ENCODE results near the gene DGCR2. TPM values are rescaled to one million over a fixed set of nuclear protein-coding genes. Genes with fewer than 3 reads are reported as not detected.

The DGCR2 gene
- total and polyA plus RNA-seq, 10 of the 15 experiments (the other 5 are each of a cell fraction or from before 2014, with no cell fraction given), result 0.19 to 28.4 (median 16.0) TPM

DNA sequence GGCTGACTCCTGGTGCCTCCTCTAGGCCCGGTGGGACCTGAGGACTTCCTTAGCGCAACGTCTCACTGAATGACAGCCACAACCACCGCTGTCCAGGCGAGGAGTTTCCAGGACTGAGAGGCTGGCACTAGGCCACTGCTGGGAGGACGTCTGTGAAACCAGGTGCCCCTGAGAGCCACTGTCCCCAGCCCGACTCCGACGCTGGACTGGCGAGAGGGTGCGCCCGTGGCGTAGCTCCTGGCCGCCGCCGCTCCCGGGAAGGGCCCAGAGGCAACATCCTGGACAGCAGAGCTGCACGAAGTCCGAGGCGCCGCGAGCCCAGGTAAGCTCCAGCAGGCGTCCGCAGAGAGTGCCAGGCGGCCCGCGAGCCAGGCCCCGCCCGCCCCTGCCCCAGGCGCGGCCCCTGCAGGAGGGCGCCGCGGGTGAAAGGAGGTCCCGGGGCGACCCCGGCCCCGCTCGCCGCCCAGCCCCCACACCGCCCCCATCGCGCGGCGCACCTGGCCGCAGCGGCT, 525 bp downstream of the DGCR2 start:
- SMC1A ChIA-PET (ENCODE audit: uncharacterized antibody, unreplicated experiment), result interaction anchor here (2.0 kb wide), 1 partner anchor 11 kb away, joined by 6 read pairs; no protein-coding TSS in a partner anchor
- RAD21 ChIA-PET (ENCODE audit: unreplicated experiment), result interaction anchor here (1.0 to 1.1 kb wide), 2 partner anchors 11 to 36 kb away, joined by 3 read pairs; no protein-coding TSS in a partner anchor
- peak overlapping the region; percentile 99 for H3K4me2 ChIP-seq (ENCODE audit: control insufficient read depth, insufficient read depth)
- peaks cover 0 to 3% of the 10 kb centered on the region in 2 experiments; a peak in 2 of 4 replicates for H3K36me3 ChIP-seq (ENCODE audit: control insufficient read depth in 2 of 2, insufficient read depth in 2 of 2, low read length in 1 of 2)
- H3K27ac ChIP-seq (ENCODE audit: control insufficient read depth, insufficient read depth), result peak overlapping the region; percentile 67
- under 1% methylated on average over 18 of the region's 47 CpGs for WGBS (ENCODE audit: insufficient coverage, insufficient replicate concordance, low lambda C conversion rate, missing lambda C conversion rate)
- BruUV-seq (replicated peaks), result no TSS peak
- peaks cover 3% of the 10 kb centered on the region for H4K20me1 ChIP-seq (ENCODE audit: control insufficient read depth, insufficient read depth)
- peak overlapping the region; percentile 95 for H3K4me3 ChIP-seq
- H2AFZ ChIP-seq (ENCODE audit: control insufficient read depth, low read depth, low read length), result peak overlapping the region; percentile 82; the same call in 1 of the 2 replicates
- peak overlapping the region; percentile 71 for H3K9ac ChIP-seq (ENCODE audit: control insufficient read depth, insufficient read depth, low read length)
- H3K79me2 ChIP-seq (ENCODE audit: control insufficient read depth, insufficient read depth, low read length), result peaks cover 51% of the 10 kb centered on the region
- H3K9me3 ChIP-seq (replicated peaks; ENCODE audit: control insufficient read depth, insufficient read depth, low read length), result no peaks in the 10 kb centered on the region
- peaks cover 24% of the 10 kb centered on the region for H3K4me1 ChIP-seq (ENCODE audit: control insufficient read depth, insufficient read depth, low read length)
- POLR2A ChIA-PET, result interaction anchor here (0.5 to 2.5 kb wide), 3 partner anchors 8 to 329 kb away, joined by 6 to 7 read pairs (median 7); partner anchors contain the start of gene ESS2
- intact Hi-C loops (cut with micrococcal nuclease; ENCODE audit: unreplicated experiment), result loop anchor here (1.0 kb wide), 1 partner anchor 23 kb away; the partner anchor contains the start of gene ESS2
- CTCF ChIA-PET, result interaction anchor here (1.0 to 2.1 kb wide), 3 partner anchors 10 to 79 kb away, joined by 3 to 7 read pairs (median 5); partner anchors contain the start of gene ESS2
- ATAC-seq, result peak; percentile 40
- no peak for FAIRE-seq
- no peaks in the 10 kb centered on the region; a peak in 1 of 4 replicates for H3K27me3 ChIP-seq (replicated peaks in 1 of 2; ENCODE audit: control insufficient read depth in 2 of 2, insufficient read depth in 2 of 2, low read length in 1 of 2)
- in situ Hi-C loops (cut with MboI), result no loop called here
- no peak for DNase-seq (ENCODE audit: low read depth, low spot score)
- TF ChIP-seq RAD21 (IDR thresholded peaks at IDR 0.05; ENCODE audit: insufficient read depth, low read depth, low read length), result no peak
- TF ChIP-seq SPI1 (IDR thresholded peaks at IDR 0.05; ENCODE audit: borderline replicate concordance, insufficient read depth, low read depth, low read length), result 0 out of 2 replicates have a peak, but pooled peaks have one; percentile 14
- no peak for TF ChIP-seq ZNF274 (IDR thresholded peaks at IDR 0.05; ENCODE audit: insufficient read depth, insufficient read length)
- TF ChIP-seq POLR2A (IDR thresholded peaks at IDR 0.05; ENCODE audit: low read depth, low read length), result 0 out of 2 replicates have a peak, but pooled peaks have one; percentile 7
- TF ChIP-seq FOS (IDR thresholded peaks at IDR 0.05; ENCODE audit: borderline replicate concordance, extremely low read depth, insufficient read length), result no peak
- no peak for TF ChIP-seq BCLAF1 (IDR thresholded peaks at IDR 0.05)
- TF ChIP-seq PML (IDR thresholded peaks at IDR 0.05; ENCODE audit: low read length), result no peak
- no peak for TF ChIP-seq ZSCAN29 (IDR thresholded peaks at IDR 0.05)
- no peak for TF ChIP-seq ETV6 (conservative IDR thresholded peaks at IDR 0.05 in 1 of 2, IDR thresholded peaks at IDR 0.05 in 1 of 2; ENCODE audit: borderline replicate concordance in 1 of 2, low read depth in 1 of 2)
- TF ChIP-seq LARP7 (IDR thresholded peaks at IDR 0.05), result no peak; the same call in 1 of the 2 replicates
- no peak for TF ChIP-seq TCF3 (IDR thresholded peaks at IDR 0.05; ENCODE audit: borderline replicate concordance, insufficient read depth, low read depth, low read length)
- TF ChIP-seq PKNOX1 (IDR thresholded peaks at IDR 0.05), result peak; percentile 59
- TF ChIP-seq POLR2AphosphoS2 (IDR thresholded peaks at IDR 0.05; ENCODE audit: low read depth, low read length), result no peak
- TF ChIP-seq SUZ12 (IDR thresholded peaks at IDR 0.05; ENCODE audit: unreplicated experiment), result no peak
- TF ChIP-seq ATF7 (IDR thresholded peaks at IDR 0.05; ENCODE audit: low read depth), result no peak
- TF ChIP-seq, protein P1, sequence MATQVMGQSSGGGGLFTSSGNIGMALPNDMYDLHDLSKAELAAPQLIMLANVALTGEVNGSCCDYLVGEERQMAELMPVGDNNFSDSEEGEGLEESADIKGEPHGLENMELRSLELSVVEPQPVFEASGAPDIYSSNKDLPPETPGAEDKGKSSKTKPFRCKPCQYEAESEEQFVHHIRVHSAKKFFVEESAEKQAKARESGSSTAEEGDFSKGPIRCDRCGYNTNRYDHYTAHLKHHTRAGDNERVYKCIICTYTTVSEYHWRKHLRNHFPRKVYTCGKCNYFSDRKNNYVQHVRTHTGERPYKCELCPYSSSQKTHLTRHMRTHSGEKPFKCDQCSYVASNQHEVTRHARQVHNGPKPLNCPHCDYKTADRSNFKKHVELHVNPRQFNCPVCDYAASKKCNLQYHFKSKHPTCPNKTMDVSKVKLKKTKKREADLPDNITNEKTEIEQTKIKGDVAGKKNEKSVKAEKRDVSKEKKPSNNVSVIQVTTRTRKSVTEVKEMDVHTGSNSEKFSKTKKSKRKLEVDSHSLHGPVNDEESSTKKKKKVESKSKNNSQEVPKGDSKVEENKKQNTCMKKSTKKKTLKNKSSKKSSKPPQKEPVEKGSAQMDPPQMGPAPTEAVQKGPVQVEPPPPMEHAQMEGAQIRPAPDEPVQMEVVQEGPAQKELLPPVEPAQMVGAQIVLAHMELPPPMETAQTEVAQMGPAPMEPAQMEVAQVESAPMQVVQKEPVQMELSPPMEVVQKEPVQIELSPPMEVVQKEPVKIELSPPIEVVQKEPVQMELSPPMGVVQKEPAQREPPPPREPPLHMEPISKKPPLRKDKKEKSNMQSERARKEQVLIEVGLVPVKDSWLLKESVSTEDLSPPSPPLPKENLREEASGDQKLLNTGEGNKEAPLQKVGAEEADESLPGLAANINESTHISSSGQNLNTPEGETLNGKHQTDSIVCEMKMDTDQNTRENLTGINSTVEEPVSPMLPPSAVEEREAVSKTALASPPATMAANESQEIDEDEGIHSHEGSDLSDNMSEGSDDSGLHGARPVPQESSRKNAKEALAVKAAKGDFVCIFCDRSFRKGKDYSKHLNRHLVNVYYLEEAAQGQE (IDR thresholded peaks at IDR 0.05; ENCODE audit: low read depth, low read length), result no peak
- TF ChIP-seq CHD2 (IDR thresholded peaks at IDR 0.05; ENCODE audit: borderline replicate concordance, low read depth, low read length), result no peak
